NCI-H1694 treated with DMSO at 0.1 percent for 48 hours (cell line): ENCODE data around the gene ZFHX2.
A peak's percentile ranks its signal among the peaks of the same experiment; 100 is the strongest.

Experiments
- DNase-seq: peaks from one replicate; lab custom pipeline; 2025; lab: John Stamatoyannopoulos, UW

The ZFHX2 gene

DNA sequence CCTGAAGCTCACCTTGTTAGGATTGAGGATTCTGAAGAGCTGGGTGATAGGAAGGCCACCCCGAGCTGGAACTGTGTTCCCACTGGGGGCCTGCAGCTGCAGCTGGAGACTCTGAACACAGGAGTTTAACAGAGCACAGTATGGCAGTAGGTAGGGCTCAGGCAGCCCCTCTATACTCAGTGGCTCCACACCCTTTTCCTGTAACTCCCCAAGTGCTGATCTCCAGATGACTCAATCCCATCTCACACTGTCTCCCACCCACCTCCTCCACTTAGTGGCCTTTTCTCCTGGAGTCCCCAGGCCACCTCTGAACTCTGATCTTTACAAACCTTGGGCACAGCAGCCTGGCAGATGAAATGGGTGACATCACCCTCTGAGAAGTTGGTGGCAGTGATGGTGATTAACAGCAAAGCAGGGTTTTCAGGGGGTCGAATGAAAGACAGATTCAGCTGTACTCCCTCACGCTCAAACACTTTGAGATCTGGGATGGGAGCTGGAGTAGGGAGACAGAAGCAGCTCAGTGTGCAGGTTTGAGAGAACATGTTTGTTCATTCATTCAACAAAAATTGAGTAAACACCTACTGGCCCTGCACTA, 8.5 kb upstream of the ZFHX2 start:
- no peak for DNase-seq

DNA sequence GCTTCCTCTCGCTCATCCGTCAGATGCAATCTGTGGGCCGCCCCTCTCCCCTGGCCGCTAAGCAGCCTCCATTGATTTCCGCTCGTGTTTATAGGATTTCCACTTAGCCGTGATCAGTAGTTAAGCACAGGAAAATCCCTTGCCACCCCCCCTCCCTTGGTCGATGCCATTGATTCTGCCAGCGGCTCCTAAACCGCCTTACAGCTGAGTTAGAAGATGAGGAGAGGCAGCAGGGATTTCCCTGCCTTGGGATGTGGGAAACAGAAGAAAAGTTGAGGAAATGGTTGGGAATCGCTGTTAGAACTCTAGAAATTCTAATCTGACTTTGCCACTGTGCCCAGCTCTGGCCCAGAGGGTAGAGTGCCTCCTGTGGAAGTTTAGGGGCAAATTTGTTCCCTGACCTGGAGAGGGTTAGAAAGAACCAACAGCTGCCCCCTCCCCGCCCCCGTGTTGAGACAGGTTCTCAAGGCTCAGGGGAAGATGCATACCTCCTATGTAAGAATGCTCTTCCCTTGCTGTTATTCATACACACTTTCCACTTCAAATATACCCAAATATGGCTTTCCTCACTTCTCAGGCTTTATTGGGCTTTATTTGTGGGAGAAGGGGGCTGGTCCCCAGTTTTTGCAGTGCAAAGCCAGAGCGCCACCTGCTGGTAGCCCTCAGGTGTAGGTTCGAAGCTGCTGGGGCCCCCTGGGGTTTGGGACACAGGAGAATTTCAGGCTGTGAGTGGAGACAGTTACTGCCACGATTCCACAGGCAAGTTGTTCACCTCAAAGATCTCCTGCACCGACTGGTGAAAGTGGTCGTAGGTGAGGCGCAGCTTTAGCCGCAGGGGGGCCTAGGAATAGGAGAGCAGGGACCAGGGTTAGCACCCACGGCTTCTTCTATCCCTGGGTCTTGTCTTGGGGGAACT, 7.7 kb upstream of the ZFHX2 start:
- DNase-seq: peak; percentile 56

- no peak for DNase-seq
Measured at GRCh38 chr14:23558346-23559009, 6.9 kb upstream of the ZFHX2 start.

- DNase-seq: no peak
Measured at GRCh38 chr14:23557946-23558345, 6.4 kb upstream of the ZFHX2 start.

GRCh38 chr14:23557521-23557920, 6.0 kb upstream of the ZFHX2 start:
- no peak for DNase-seq

GRCh38 chr14:23556700-23557440, 5.3 kb upstream of the ZFHX2 start:
- DNase-seq: no peak

- DNase-seq: peak; percentile 85
Measured at GRCh38 chr14:23555882-23556699, 4.5 kb upstream of the ZFHX2 start, which contains the start of gene THTPA. TSS of gene THTPA (plus strand) at chr14:23556271. CDS start at chr14:23556758, 487 bp downstream.

- no peak for DNase-seq
Measured at GRCh38 chr14:23555533-23555881, 3.9 kb upstream of the ZFHX2 start.

DNA sequence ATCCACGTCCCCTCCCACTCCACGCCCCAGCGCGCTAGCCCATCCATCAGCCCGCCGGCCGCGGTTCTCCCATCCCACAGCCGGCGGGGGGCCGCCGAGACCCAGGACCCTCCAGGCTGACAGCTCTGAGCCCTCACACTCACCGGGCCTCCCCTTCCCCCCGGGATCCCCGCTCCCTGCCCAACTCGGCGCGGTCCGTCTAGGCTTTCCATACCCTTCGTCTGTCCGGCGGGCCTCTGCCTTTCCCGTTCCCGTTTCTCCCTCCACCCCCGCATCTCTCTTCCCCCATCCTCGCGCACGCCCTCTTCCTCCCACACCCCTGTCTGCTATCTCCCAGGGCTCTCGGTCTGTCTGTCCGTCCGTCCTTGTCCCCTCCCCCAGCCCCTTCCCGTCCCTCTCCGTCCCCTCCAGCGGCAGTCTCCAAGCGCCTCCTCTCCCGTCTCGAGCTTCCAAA, 726 bp downstream of the ZFHX2 start:
- no peak for DNase-seq

DNA sequence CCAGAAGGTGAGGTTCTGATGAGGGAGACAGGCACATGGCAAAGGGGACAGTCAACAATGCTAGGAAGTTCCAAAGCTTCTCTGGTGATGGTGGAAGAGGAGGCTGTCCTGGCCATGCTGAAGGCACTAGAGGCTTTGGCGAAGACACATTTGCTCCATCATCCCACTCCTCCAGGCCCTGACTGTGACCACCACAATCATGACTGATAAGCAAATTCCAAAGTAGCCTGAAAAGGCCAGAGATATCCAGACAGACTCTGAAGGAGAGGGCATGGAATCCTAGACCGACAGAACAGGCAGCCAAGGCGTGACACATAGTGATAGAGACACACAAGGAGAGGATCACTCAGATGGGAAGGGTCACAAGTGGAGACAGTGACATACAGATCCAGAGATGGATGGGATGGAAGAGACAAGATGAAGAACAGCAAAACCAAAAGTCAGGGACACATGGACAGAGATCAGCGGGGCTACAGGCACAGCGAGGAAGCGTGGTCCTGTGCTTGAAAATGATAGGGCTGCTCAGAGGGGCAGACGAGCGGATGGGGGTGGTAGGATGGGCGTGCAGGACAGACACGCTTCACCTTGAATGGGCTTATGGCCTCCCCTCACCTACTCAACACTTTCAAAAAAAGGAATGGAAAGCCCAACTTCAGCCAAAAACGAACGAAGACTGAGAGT, 1.3 kb downstream of the ZFHX2 start:
- DNase-seq: no peak

GRCh38 chr14:23548351-23549318, 2.9 kb downstream of the ZFHX2 start:
- DNase-seq: no peak

GRCh38 chr14:23547924-23548323, 3.6 kb downstream of the ZFHX2 start:
- no peak for DNase-seq

DNA sequence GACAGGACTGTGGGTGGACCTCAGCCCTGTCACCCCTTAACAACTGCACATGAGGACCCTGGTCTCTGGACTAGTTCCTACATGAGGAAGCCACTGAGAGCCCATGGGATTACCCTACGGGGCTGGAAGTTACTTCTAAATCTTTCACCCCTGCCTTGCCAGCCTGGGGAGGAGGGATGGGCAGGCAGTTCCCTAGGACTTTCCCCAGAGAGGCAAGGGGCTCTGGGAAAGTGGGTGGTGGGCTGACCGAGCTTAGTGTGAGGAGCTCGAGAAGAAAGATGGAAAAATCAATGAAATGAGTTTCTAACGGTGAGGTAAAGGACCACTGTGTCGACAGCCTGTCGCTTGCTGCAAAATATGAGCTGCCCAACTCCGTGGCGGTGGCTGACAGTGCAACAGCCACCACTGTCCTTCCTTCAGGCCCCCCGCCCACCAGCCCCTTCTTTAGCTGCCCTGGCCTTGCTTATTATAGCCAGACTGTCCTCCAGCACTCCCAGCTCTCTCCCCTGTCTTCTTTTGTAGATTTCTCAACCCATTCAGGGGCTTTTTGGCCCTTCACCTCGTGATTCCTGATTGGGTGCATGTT, 5.0 kb downstream of the ZFHX2 start:
- DNase-seq: no peak

- no peak for DNase-seq
Measured at GRCh38 chr14:23545740-23546365, 5.7 kb downstream of the ZFHX2 start.

GRCh38 chr14:23544511-23545447, 6.8 kb downstream of the ZFHX2 start:
- no peak for DNase-seq

DNA sequence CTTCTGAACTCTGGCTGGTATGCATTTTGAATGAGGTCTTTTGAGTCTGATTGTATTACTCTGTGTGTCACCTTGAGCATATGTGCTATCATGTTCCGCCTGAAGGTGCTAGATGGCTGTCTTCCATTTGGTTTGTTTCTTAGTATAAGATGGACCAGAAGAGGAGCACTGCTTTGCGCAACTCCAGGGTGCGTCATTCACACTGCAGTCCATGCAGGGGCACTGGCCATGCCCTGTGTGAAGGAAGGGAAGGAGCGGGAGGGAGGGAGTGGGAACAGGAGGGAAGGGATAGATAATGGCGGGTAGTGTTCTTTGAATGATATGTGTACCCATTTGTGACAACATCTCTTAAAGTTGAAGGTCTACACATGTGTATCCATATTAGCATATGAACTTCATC, 8.2 kb downstream of the ZFHX2 start:
- no peak for DNase-seq

DNA sequence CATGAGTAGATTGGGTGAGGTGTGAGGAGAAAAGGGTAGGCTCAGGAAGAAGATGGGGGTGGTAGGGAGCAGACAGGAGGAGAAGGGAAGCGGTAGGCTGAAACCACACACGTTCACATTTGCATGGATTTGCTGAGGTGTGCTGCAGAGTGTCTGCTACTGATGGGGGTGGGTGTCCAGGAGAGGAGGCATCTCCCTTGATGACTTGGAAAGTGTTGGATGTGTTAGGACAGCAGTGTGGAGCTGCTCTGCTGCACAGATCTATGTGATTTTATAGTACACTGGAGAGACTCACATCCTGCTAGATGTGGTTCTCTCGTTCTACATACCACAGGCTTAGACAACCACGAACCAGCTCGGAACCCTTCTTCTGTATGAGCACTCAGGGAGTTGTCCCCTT, 9.3 kb downstream of the ZFHX2 start:
- no peak for DNase-seq

GRCh38 chr14:23540141-23540469, 11.5 kb downstream of the ZFHX2 start:
- DNase-seq: no peak
